Measurements from ENCODE around the gene AP1G1. TPM values are rescaled to one million over a fixed set of nuclear protein-coding genes. Genes with fewer than 3 reads are reported as not detected.

AP1G1 gene
- total and polyA plus RNA-seq, 2 of the 4 experiments (the other 2 are of a cell fraction): 48.3 to 86.7 TPM

DNA sequence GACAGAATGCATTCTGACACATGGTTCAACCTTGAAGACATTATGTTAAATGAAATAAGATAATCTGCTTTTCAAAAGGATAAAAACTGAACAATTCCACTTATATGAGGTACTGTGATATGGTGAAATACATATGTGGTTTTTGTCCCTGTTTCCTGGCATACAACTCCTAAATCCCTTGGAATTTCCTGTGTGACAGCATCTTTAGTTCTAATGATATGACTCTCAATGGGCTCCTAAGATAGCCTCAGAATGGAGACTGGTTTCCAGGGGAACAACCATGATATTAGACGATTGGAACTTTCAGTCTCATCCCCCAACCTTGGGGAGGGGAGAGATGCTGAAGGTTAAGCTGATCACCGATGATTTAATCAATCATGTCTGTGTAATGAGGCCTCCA lies 46.4 kb downstream of the AP1G1 start:
- no peak overlapping the region for H3K18ac ChIP-seq (ENCODE audit: low read depth, low read length)
- no peaks in the 10 kb centered on the region for H3K9me3 ChIP-seq (ENCODE audit: control insufficient read depth, insufficient read depth, low read length)
- peak overlapping the region; percentile 12; a peak in 3 of 4 replicates for H4K8ac ChIP-seq (ENCODE audit: low read depth in 2 of 2, low read length in 2 of 2)
- no peak overlapping the region for H4K5ac ChIP-seq (ENCODE audit: low read depth, low read length)
- H4K91ac ChIP-seq (ENCODE audit: insufficient read depth, low read depth, low read length): no peak overlapping the region; the same call in 1 of the 2 replicates
- intact Hi-C loops (cut with micrococcal nuclease): loop anchor here (5.0 to 10.0 kb wide), 2 partner anchors 35 to 203 kb away; no protein-coding TSS in a partner anchor
- H3K23ac ChIP-seq (ENCODE audit: low read depth, low read length): 0 out of 2 replicates have a peak overlapping the region, but pooled peaks have one; percentile 26
- no peak overlapping the region for H3K4me2 ChIP-seq (ENCODE audit: low read depth, low read length)
- H2BK120ac ChIP-seq (ENCODE audit: low read depth, low read length): no peak overlapping the region
- peaks cover 12 to 26% of the 10 kb centered on the region in 2 experiments for H3K79me1 ChIP-seq (ENCODE audit: low read depth in 1 of 2, low read length in 2 of 2)
- H2AK9ac ChIP-seq (replicated peaks; ENCODE audit: low read depth, low read length, poor library complexity): no peak overlapping the region
- H3K4me1 ChIP-seq (ENCODE audit: control insufficient read depth, insufficient read depth, low read length): no peaks in the 10 kb centered on the region; the same call in 1 of the 2 replicates
- in situ Hi-C loops (cut with MboI; ENCODE audit: low sequenced_read_pairs): no loop called here
- peaks cover 5% of the 10 kb centered on the region for H3K9me1 ChIP-seq (ENCODE audit: insufficient read depth, low read length)
- H2BK15ac ChIP-seq (ENCODE audit: low read depth, low read length): no peak overlapping the region
- ChIA-PET POLR2A (ENCODE audit: unreplicated experiment) (no interaction called here), CTCF (no interaction called here)
- ATAC-seq (ENCODE audit: low read depth): no peak
- 0 out of 2 replicates have a peak, but pooled peaks cover 4% of the 10 kb centered on the region for H4K20me1 ChIP-seq (ENCODE audit: insufficient read depth, low read length)
- BruUV-seq (replicated peaks): no TSS peak
- no peak overlapping the region for H2AK5ac ChIP-seq (ENCODE audit: low read depth, low read length)
- H2BK20ac ChIP-seq (ENCODE audit: low read depth, low read length): no peak overlapping the region
- H3K9ac ChIP-seq (ENCODE audit: low read depth, low read length): no peak overlapping the region; the same call in 1 of the 2 replicates
- WGBS, 2 experiments (ENCODE audit: extremely low coverage in 2 of 2, insufficient read length in 1 of 2): no CpG with 5 or more reads among the region's 2 CpGs
- H2BK5ac ChIP-seq (ENCODE audit: low read depth, low read length, poor library complexity, severe bottlenecking): peak overlapping the region; percentile 52
- no peak overlapping the region for H3K4me3 ChIP-seq (ENCODE audit: insufficient read depth, low read depth, low read length)
- DNase-seq: peak; percentile 57
- TF ChIP-seq NFE2L2 (IDR thresholded peaks at IDR 0.05; ENCODE audit: low read depth, low read length) (no peak), POLR2A (IDR thresholded peaks at IDR 0.05; ENCODE audit: low read depth, low read length) (no peak), SMC3 (IDR thresholded peaks at IDR 0.05; ENCODE audit: low read depth, low read length) (no peak), CEBPB (IDR thresholded peaks at IDR 0.05; ENCODE audit: low read depth, low read length) (peak; percentile 41; the same call in 1 of the 2 replicates), FOS (IDR thresholded peaks at IDR 0.05; ENCODE audit: low read depth, low read length) (no peak)
- TF ChIP-seq, protein P1, sequence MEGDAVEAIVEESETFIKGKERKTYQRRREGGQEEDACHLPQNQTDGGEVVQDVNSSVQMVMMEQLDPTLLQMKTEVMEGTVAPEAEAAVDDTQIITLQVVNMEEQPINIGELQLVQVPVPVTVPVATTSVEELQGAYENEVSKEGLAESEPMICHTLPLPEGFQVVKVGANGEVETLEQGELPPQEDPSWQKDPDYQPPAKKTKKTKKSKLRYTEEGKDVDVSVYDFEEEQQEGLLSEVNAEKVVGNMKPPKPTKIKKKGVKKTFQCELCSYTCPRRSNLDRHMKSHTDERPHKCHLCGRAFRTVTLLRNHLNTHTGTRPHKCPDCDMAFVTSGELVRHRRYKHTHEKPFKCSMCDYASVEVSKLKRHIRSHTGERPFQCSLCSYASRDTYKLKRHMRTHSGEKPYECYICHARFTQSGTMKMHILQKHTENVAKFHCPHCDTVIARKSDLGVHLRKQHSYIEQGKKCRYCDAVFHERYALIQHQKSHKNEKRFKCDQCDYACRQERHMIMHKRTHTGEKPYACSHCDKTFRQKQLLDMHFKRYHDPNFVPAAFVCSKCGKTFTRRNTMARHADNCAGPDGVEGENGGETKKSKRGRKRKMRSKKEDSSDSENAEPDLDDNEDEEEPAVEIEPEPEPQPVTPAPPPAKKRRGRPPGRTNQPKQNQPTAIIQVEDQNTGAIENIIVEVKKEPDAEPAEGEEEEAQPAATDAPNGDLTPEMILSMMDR (conservative IDR thresholded peaks at IDR 0.05; ENCODE audit: low read depth, low read length): no peak
- dilution Hi-C loops (cut with HindIII; ENCODE audit: low sequenced_read_pairs, unreplicated experiment): no loop called here
- H3K14ac ChIP-seq (replicated peaks; ENCODE audit: low read depth, low read length): peak overlapping the region; percentile 52
- peak overlapping the region; percentile 52; the same call in 1 of the 2 replicates for H3K4ac ChIP-seq (ENCODE audit: low read depth, low read length)
- H3K27ac ChIP-seq (ENCODE audit: insufficient read depth, low read length): no peak overlapping the region
- no peak overlapping the region for H2AFZ ChIP-seq (replicated peaks; ENCODE audit: low read length, poor library complexity)
- H3K27me3 ChIP-seq (ENCODE audit: control insufficient read depth, insufficient read depth, low read length): no peaks in the 10 kb centered on the region
- H3K56ac ChIP-seq (ENCODE audit: extremely low read depth, insufficient read depth, low read length): no peak overlapping the region
- peaks cover 37% of the 10 kb centered on the region for H3K36me3 ChIP-seq (ENCODE audit: control insufficient read depth, insufficient read depth, low read length)

Data from IMR-90 (cell line).